Ovary (tissue), 9 donors: ENCODE measurements around the gene ROR2. TPM values are rescaled to one million over a fixed set of nuclear protein-coding genes. Genes with fewer than 3 reads are reported as not detected.

Source experiments
- DNase-seq, 5 donors: peaks; one replicate each; pipeline ENCODE4 v3.0.0-alpha.2; 2019 to 2020
- H3K27ac ChIP-seq, 2 donors: fragments of 200-600 bp; one replicate each; pipeline versions ENCODE4 v1.5.1 to v1.8.0; 2019 to 2022
- H3K27me3 ChIP-seq: fragments of 200-600 bp; one replicate; pipeline ENCODE4 v1.8.0; 2022
- H3K36me3 ChIP-seq: fragments of 200-600 bp; sonication (generic); one replicate; pipeline ENCODE4 v1.5.1; 2019
- H3K4me1 ChIP-seq: one replicate; pipeline ENCODE4 v1.8.1; 2013; ENCODE audit warnings: mild to moderate bottlenecking, moderate library complexity; ENCODE audit not compliant: insufficient read depth
- H3K4me3 ChIP-seq: fragments of 200-600 bp; sonication (generic); one replicate; pipeline ENCODE4 v1.5.1; 2017
- H3K9me3 ChIP-seq, 2 donors: fragments of 200-600 bp in 1 of 2; sonication (generic) in 1 of 2; one replicate each; pipeline versions ENCODE4 v1.5.1 to v1.8.1; 2013 to 2019; ENCODE audit warnings: mild to moderate bottlenecking in 1 of 2, moderate library complexity in 1 of 2
- CTCF ChIP-seq, 3 donors: fragments of 450-650 bp in 2 of 3; fragments of 200-600 bp in 1 of 3; IDR thresholded peaks; one replicate each; pipeline versions ENCODE4 v1.5.1 to v1.8.0; 2016 to 2022; ENCODE audit warnings: antibody characterized with exemption in 3 of 3, mild to moderate bottlenecking in 1 of 3
- EP300 ChIP-seq: sonication (generic); formaldehyde crosslinking; IDR thresholded peaks from one replicate; pipeline ENCODE4 v1.6.1; 2017; ENCODE audit warnings: antibody characterized with exemption
- POLR2A ChIP-seq: fragments of 450-650 bp; IDR thresholded peaks from one replicate; pipeline ENCODE4 v1.6.1; 2017; ENCODE audit warnings: antibody characterized with exemption, mild to moderate bottlenecking, moderate library complexity
- WGBS, 3 donors: extraction: QIAGEN DNeasy Blood & Tissue Kit in 1 of 3; methylation state at CpG; one replicate each; pipeline versions ENCODE4 v1.1.5 to v1.1.7; 2013 to 2017; 5-methylcytosine and 5-hydroxymethylcytosine counted together
- intact Hi-C, 4 donors: fragments of 100-400 bp; cut with DNase I; formaldehyde crosslinking; loops; one replicate each; pipeline versions ENCODE4 v1.11.0 to v1.15.1; 2022 to 2023
- polyA plus RNA-seq, 2 donors: library from polyadenylated mRNA; stranded (reverse); fragments of 200-250 nt in 1 of 2; fragments of 350-450 nt in 1 of 2; fragmentation: Illumina TruSeq in 1 of 2; extraction: RNeasy Lipid Tissue Mini Kit (QIAGEN cat#74804) in 1 of 2; gene quantifications; one replicate each; pipeline ENCODE4 v1.2.3, GENCODE V29; 2013 to 2014
- total RNA-seq, 7 donors: library from RNA; depleted of rRNA in 2 of 7; stranded (reverse); fragments of >200 nt in 2 of 7; fragmentation: NEBNext Ultra II Directional in 3 of 7; extraction: Animal tissue kit (Norgen Biotek cat#: 25700) in 3 of 7; gene quantifications; one replicate each; pipeline versions ENCODE4 v1.1.0 to v1.2.4, GENCODE V29; 2016 to 2023
- donor health status: DM: no; HTN: no; CAD: no; lungs with moderate emphysema.
- donor health status: DM: no; HTN: no; CAD: no.
- donor health status: Bipolar disorder and iron deficiency.
- donor health status: DM: yes; HTN: yes; CAD: no.
- donor health status: DM: no; HTN: no; CAD: no.
- donor health status: DM: yes; HTN: yes; CAD: no.

ROR2 gene
- total and polyA plus RNA-seq, 9 donors = 11.4 to 35.5 (median 27.7) TPM

GRCh38 chr9:91948101-91948596, 1.9 kb downstream of the ROR2 start:
- Histone ChIP-seq H3K4me3 (peak overlapping the region; percentile 49), H3K36me3 (no peaks in the 10 kb centered on the region), H3K27me3 (no peaks in the 10 kb centered on the region), H3K27ac (peak overlapping the region in 1 of 2 donors; percentile 85), H3K4me1 (peaks cover 7% of the 10 kb centered on the region), H3K9me3 (no peaks in the 10 kb centered on the region)
- intact Hi-C loops = loop anchor here in 3 of 4 donors (2.0 to 10.0 kb wide), 6 partner anchors 51 to 523 kb away; partner anchors contain the start of gene NFIL3 (in 1 of the 3)
- peak in 2 of 5 donors; percentile 40 to 47 for DNase-seq
- 14 to 42% (median 29%) methylated on average over 12 of the region's 12 CpGs for WGBS, 3 donors
- TF ChIP-seq CTCF (IDR thresholded peaks at IDR 0.05) (no peak), EP300 (no peak), POLR2A (no peak)

GRCh38 chr9:91946653-91947488, 3.2 kb downstream of the ROR2 start:
- Histone ChIP-seq H3K9me3 (no peaks in the 10 kb centered on the region), H3K4me3 (no peak overlapping the region), H3K36me3 (no peaks in the 10 kb centered on the region), H3K4me1 (peaks cover 7% of the 10 kb centered on the region), H3K27me3 (no peaks in the 10 kb centered on the region), H3K27ac (peak overlapping the region in 1 of 2 donors; percentile 61)
- DNase-seq = no peak
- WGBS, 3 donors = 53 to 69% (median 63%) methylated on average over 5 of the region's 5 CpGs
- no peak for TF ChIP-seq EP300
- intact Hi-C loops = loop anchor here in 3 of 4 donors (5.0 to 10.0 kb wide), 5 partner anchors 50 to 522 kb away; partner anchors contain the start of gene NFIL3 (in 1 of the 3)

GRCh38 chr9:91946196-91946595, 3.8 kb downstream of the ROR2 start:
- intact Hi-C loops = loop anchor here in 3 of 4 donors (5.0 to 10.0 kb wide), 5 partner anchors 49 to 521 kb away; partner anchors contain the start of gene NFIL3 (in 1 of the 3)
- Histone ChIP-seq H3K9me3 (no peaks in the 10 kb centered on the region), H3K4me1 (peaks cover 7% of the 10 kb centered on the region), H3K4me3 (no peak overlapping the region), H3K27me3 (no peaks in the 10 kb centered on the region), H3K36me3 (no peaks in the 10 kb centered on the region), H3K27ac (peak overlapping the region in 1 of 2 donors; percentile 61)
- TF ChIP-seq POLR2A (no peak), EP300 (no peak), CTCF (IDR thresholded peaks at IDR 0.05) (no peak)
- no peak for DNase-seq
- WGBS, 3 donors = 56 to 65% (median 56%) methylated on average over 5 of the region's 5 CpGs

GRCh38 chr9:91945277-91946085, 4.5 kb downstream of the ROR2 start:
- TF ChIP-seq POLR2A (no peak), EP300 (no peak), CTCF (IDR thresholded peaks at IDR 0.05) (no peak)
- Histone ChIP-seq H3K27me3 (no peaks in the 10 kb centered on the region), H3K27ac (peak overlapping the region in 1 of 2 donors; percentile 61), H3K36me3 (no peaks in the 10 kb centered on the region), H3K9me3 (no peaks in the 10 kb centered on the region), H3K4me1 (peaks cover 7% of the 10 kb centered on the region), H3K4me3 (no peak overlapping the region)
- WGBS, 3 donors = 4 to 11% (median 10%) methylated on average over 10 of the region's 10 CpGs
- peak; percentile 53 to 72 (median 66) for DNase-seq
- intact Hi-C loops = loop anchor here in 3 of 4 donors (5.0 to 10.0 kb wide), 5 partner anchors 48 to 521 kb away; partner anchors contain the start of gene NFIL3 (in 1 of the 3)
